ENCODE results near the gene TSPYL6. TPM values are rescaled to one million over a fixed set of nuclear protein-coding genes. Genes with fewer than 3 reads are reported as not detected.
A peak's percentile ranks its signal among the peaks of the same experiment; 100 is the strongest.

Gene TSPYL6
- total and polyA plus RNA-seq, 2 of the 4 experiments (the other 2 are of a cell fraction): not detected

GRCh38 chr2:54298514-54298913 is 42.5 kb upstream of the TSPYL6 start:
- peaks cover 2% of the 10 kb centered on the region; the same call in 1 of the 2 replicates for H3K4me1 ChIP-seq (ENCODE audit: control insufficient read depth, insufficient read depth, low read length)
- H3K27me3 ChIP-seq (ENCODE audit: control insufficient read depth, insufficient read depth, low read length): no peaks in the 10 kb centered on the region
- WGBS, 2 experiments (ENCODE audit: extremely low coverage in 2 of 2, insufficient read length in 1 of 2): 100% methylated on average over 1 of the region's 5 CpGs; no CpG with 5 or more reads in 1 of the 2 experiments
- H2BK15ac ChIP-seq (ENCODE audit: low read depth, low read length): no peak overlapping the region
- dilution Hi-C loops (cut with HindIII; ENCODE audit: low sequenced_read_pairs, unreplicated experiment): no loop called here
- H2BK120ac ChIP-seq (ENCODE audit: low read depth, low read length): no peak overlapping the region
- no peak overlapping the region for H4K5ac ChIP-seq (ENCODE audit: low read depth, low read length)
- no peak overlapping the region for H3K9ac ChIP-seq (ENCODE audit: low read depth, low read length)
- no peak overlapping the region for H3K56ac ChIP-seq (ENCODE audit: extremely low read depth, insufficient read depth, low read length)
- H2BK5ac ChIP-seq (ENCODE audit: low read depth, low read length, poor library complexity, severe bottlenecking): no peak overlapping the region
- H3K9me3 ChIP-seq (ENCODE audit: control insufficient read depth, insufficient read depth, low read length): no peaks in the 10 kb centered on the region
- no peaks in the 10 kb centered on the region for H4K20me1 ChIP-seq (ENCODE audit: insufficient read depth, low read length)
- no peak overlapping the region for H3K4me2 ChIP-seq (ENCODE audit: low read depth, low read length)
- no peak overlapping the region for H3K4me3 ChIP-seq (ENCODE audit: insufficient read depth, low read depth, low read length)
- ChIA-PET POLR2A (ENCODE audit: unreplicated experiment) (no interaction called here), CTCF (interaction anchor here (0.5 kb wide), 1 partner anchor 188 kb away, joined by 4 read pairs; no protein-coding TSS in a partner anchor)
- TF ChIP-seq USF2 (IDR thresholded peaks at IDR 0.05; ENCODE audit: low read depth, low read length) (no peak), MXI1 (IDR thresholded peaks at IDR 0.05; ENCODE audit: borderline replicate concordance, low read depth, low read length) (no peak), RCOR1 (IDR thresholded peaks at IDR 0.05; ENCODE audit: insufficient replicate concordance, low read length) (no peak), CEBPB (IDR thresholded peaks at IDR 0.05; ENCODE audit: low read depth, low read length) (no peak), CTCF (conservative IDR thresholded peaks at IDR 0.05; ENCODE audit: low read depth, low read length) (no peak), MAFK (IDR thresholded peaks at IDR 0.05; ENCODE audit: low read depth, low read length) (peak; percentile 87), POLR2A (IDR thresholded peaks at IDR 0.05; ENCODE audit: low read depth, low read length) (no peak), RFX5 (IDR thresholded peaks at IDR 0.05; ENCODE audit: low read depth, low read length) (no peak)
- no peak overlapping the region for H3K23ac ChIP-seq (ENCODE audit: low read depth, low read length)
- H2AK9ac ChIP-seq (replicated peaks; ENCODE audit: low read depth, low read length, poor library complexity): no peak overlapping the region
- H3K14ac ChIP-seq (replicated peaks; ENCODE audit: low read depth, low read length): no peak overlapping the region
- no peaks in the 10 kb centered on the region for H3K9me1 ChIP-seq (ENCODE audit: insufficient read depth, low read length)
- H3K27ac ChIP-seq (ENCODE audit: insufficient read depth, low read length): no peak overlapping the region
- intact Hi-C loops (cut with micrococcal nuclease): no loop called here
- BruUV-seq (replicated peaks): no TSS peak
- in situ Hi-C loops (cut with MboI; ENCODE audit: low sequenced_read_pairs): no loop called here
- H3K4ac ChIP-seq (ENCODE audit: low read depth, low read length): no peak overlapping the region
- DNase-seq (no peak), ATAC-seq (ENCODE audit: low read depth) (no peak)
- H3K18ac ChIP-seq (ENCODE audit: low read depth, low read length): no peak overlapping the region
- H2BK20ac ChIP-seq (ENCODE audit: low read depth, low read length): no peak overlapping the region; the same call in 1 of the 2 replicates
- no peaks in the 10 kb centered on the region for H3K79me1 ChIP-seq (ENCODE audit: low read depth in 1 of 2, low read length in 2 of 2)
- H4K8ac ChIP-seq (ENCODE audit: low read depth in 2 of 2, low read length in 2 of 2): no peak overlapping the region
- no peak overlapping the region for H4K91ac ChIP-seq (ENCODE audit: insufficient read depth, low read depth, low read length)
- H3K36me3 ChIP-seq (ENCODE audit: control insufficient read depth, insufficient read depth, low read length): no peaks in the 10 kb centered on the region
- H2AFZ ChIP-seq (replicated peaks; ENCODE audit: low read length, poor library complexity): no peak overlapping the region
- H2AK5ac ChIP-seq (ENCODE audit: low read depth, low read length): peak overlapping the region; percentile 24; the same call in 1 of the 2 replicates

Measured in IMR-90 (cell line).